Upper lobe of left lung (tissue), 6 donors: ENCODE results near the gene ADNP. TPM values are rescaled to one million over a fixed set of nuclear protein-coding genes. Genes with fewer than 3 reads are reported as not detected.

Experiments used
- ATAC-seq, 2 donors: fragments of 200-7000 bp; cut with Tn5 transposase; one replicate each; pipeline ENCODE4 v1.9.1; 2022; ENCODE audit warnings: mild to moderate bottlenecking in 2 of 2, moderate library complexity in 2 of 2; ENCODE audit not compliant: low FRiP score in 2 of 2
- DNase-seq, 2 donors: peaks; one replicate each; pipeline ENCODE4 v3.0.0-alpha.2; 2019 to 2020
- H3K27ac ChIP-seq, 4 donors: fragments of 200-600 bp; sonication (generic); one replicate each; pipeline ENCODE4 v1.5.1; 2016 to 2019
- H3K27me3 ChIP-seq, 4 donors: fragments of 200-600 bp; sonication (generic); one replicate each; pipeline ENCODE4 v1.5.1; 2017 to 2019
- H3K36me3 ChIP-seq, 4 donors: fragments of 200-600 bp; sonication (generic); one replicate each; pipeline ENCODE4 v1.5.1; 2016 to 2019
- H3K4me1 ChIP-seq, 4 donors: fragments of 200-600 bp; sonication (generic); one replicate each; pipeline ENCODE4 v1.5.1; 2018 to 2019
- H3K4me3 ChIP-seq, 4 donors: fragments of 200-600 bp; sonication (generic); one replicate each; pipeline ENCODE4 v1.5.1; 2017 to 2019; ENCODE audit warnings: mild to moderate bottlenecking in 2 of 4, moderate library complexity in 1 of 4
- H3K9me3 ChIP-seq, 4 donors: fragments of 200-600 bp; sonication (generic); one replicate each; pipeline ENCODE4 v1.5.1; 2018 to 2019
- EP300 ChIP-seq, 4 donors: sonication (generic); formaldehyde crosslinking; IDR thresholded peaks; one replicate each; pipeline ENCODE4 v1.5.1; 2017; ENCODE audit warnings: antibody characterized with exemption in 4 of 4, control low read depth in 2 of 4
- POLR2A ChIP-seq, 4 donors: fragments of 450-650 bp; IDR thresholded peaks; one replicate each; pipeline ENCODE4 v1.5.1; 2016 to 2017; ENCODE audit warnings: antibody characterized with exemption in 4 of 4, mild to moderate bottlenecking in 2 of 4
- POLR2AphosphoS5 ChIP-seq, 2 donors: sonication (generic); formaldehyde crosslinking; IDR thresholded peaks; one replicate each; pipeline ENCODE4 v1.5.1; 2017; ENCODE audit warnings: antibody characterized with exemption in 2 of 2
- WGBS, 2 donors: methylation state at CpG; one replicate each; pipeline ENCODE4 v1.1.5; 2017 to 2018; 5-methylcytosine and 5-hydroxymethylcytosine counted together
- total RNA-seq, 6 donors: library from RNA; depleted of rRNA in 4 of 6; stranded (reverse); fragments of >200 nt in 4 of 6; gene quantifications; one replicate each; pipeline versions ENCODE4 v1.1.0 to v1.2.1, GENCODE V29; 2016 to 2021
- TF ChIP-seq, protein P1 (sequence below), 6 experiments: fragments of 450-650 bp in 4 of 6; fragments of 200-600 bp in 2 of 6; sonication (generic) in 2 of 6; IDR thresholded peaks; one replicate each; pipeline ENCODE4 v1.5.1; 2016 to 2019; ENCODE audit warnings: antibody characterized with exemption in 6 of 6
- donor health status: DM: no; HTN: no; CAD: no; lungs with moderate emphysema.
- donor health status: DM: no; HTN: yes; CAD: no; lungs with severe emphysema.

Gene ADNP
- total RNA-seq, 6 donors from 2014 or later: 27.3 to 72.6 (median 45.0) TPM

GRCh38 chr20:50920997-50921396, 10.2 kb downstream of the ADNP start:
- H3K4me1 ChIP-seq: peaks cover 58 to 96% (median 73%) of the 10 kb centered on the region in 4 donors
- no peaks in the 10 kb centered on the region for H3K9me3 ChIP-seq
- peaks cover 0 to 3% (median 0%) of the 10 kb centered on the region in 4 donors for H3K36me3 ChIP-seq
- no peak for ATAC-seq
- no peak for TF ChIP-seq POLR2AphosphoS5 (IDR thresholded peaks at IDR 0.05)
- TF ChIP-seq, protein P1, sequence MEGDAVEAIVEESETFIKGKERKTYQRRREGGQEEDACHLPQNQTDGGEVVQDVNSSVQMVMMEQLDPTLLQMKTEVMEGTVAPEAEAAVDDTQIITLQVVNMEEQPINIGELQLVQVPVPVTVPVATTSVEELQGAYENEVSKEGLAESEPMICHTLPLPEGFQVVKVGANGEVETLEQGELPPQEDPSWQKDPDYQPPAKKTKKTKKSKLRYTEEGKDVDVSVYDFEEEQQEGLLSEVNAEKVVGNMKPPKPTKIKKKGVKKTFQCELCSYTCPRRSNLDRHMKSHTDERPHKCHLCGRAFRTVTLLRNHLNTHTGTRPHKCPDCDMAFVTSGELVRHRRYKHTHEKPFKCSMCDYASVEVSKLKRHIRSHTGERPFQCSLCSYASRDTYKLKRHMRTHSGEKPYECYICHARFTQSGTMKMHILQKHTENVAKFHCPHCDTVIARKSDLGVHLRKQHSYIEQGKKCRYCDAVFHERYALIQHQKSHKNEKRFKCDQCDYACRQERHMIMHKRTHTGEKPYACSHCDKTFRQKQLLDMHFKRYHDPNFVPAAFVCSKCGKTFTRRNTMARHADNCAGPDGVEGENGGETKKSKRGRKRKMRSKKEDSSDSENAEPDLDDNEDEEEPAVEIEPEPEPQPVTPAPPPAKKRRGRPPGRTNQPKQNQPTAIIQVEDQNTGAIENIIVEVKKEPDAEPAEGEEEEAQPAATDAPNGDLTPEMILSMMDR (IDR thresholded peaks at IDR 0.05): no peak
- peak overlapping the region in 2 of 4 donors; percentile 3 to 35 for H3K27ac ChIP-seq
- no peak for DNase-seq
- no peaks in the 10 kb centered on the region for H3K27me3 ChIP-seq
- H3K4me3 ChIP-seq: no peak overlapping the region

DNA sequence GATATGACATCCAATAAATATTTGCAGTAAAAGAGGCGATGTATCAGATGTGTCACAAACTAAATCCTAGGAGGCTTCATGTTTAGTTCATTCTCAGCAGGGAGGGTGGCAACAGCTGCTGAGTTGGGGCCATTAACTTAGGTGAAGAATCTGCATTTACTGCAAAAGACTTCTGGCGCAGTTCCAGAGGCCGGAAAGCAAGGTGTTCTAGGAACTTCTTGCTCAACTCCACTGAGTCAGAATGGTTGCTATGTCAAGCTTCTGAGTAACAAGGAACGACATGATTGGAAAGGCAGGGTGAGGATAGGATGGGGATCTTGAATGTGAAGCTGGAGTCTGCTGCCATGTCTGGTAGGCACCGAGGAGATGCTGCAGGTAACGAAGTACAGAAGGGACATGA, 11.7 kb downstream of the ADNP start:
- H3K27ac ChIP-seq: no peak overlapping the region
- no peaks in the 10 kb centered on the region for H3K36me3 ChIP-seq
- peaks cover 58 to 96% (median 77%) of the 10 kb centered on the region in 4 donors for H3K4me1 ChIP-seq
- H3K4me3 ChIP-seq: no peak overlapping the region
- no peaks in the 10 kb centered on the region for H3K27me3 ChIP-seq
- peak in 1 of 2 donors; percentile 71 for DNase-seq
- TF ChIP-seq POLR2A (IDR thresholded peaks at IDR 0.05) (no peak), EP300 (IDR thresholded peaks at IDR 0.05) (peak in 1 of 4 donors; percentile 3)
- ATAC-seq: no peak
- 64 to 66% methylated on average over 6 of the region's 6 CpGs for WGBS, 2 donors
- no peaks in the 10 kb centered on the region for H3K9me3 ChIP-seq

DNA sequence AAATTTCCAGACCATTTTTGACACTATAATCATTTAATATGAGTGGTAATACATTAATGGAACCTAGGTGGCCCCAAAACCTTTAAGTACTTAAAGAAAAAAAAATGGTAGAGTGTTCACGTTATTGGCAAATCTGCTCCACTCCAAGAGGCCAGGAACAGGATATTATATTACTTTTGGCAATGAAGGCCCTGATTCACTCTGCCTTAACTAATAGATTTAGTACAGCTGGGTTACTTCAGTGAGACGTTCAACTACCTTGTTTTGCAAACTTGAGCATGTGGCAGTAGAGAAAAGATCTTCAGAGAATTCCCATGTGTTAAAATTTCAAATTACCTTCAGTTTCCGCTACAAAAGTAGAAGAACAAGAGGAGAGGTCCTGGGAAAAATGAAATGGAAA, 12.8 kb downstream of the ADNP start:
- peaks cover 66 to 94% (median 78%) of the 10 kb centered on the region in 4 donors for H3K4me1 ChIP-seq
- DNase-seq (no peak), ATAC-seq (no peak)
- H3K27me3 ChIP-seq: no peaks in the 10 kb centered on the region
- 58 to 72% methylated on average over 3 of the region's 3 CpGs for WGBS, 2 donors
- TF ChIP-seq POLR2AphosphoS5 (IDR thresholded peaks at IDR 0.05) (no peak), POLR2A (IDR thresholded peaks at IDR 0.05) (no peak), EP300 (IDR thresholded peaks at IDR 0.05) (no peak)
- TF ChIP-seq, protein P1 (IDR thresholded peaks at IDR 0.05): no peak
- H3K9me3 ChIP-seq: no peaks in the 10 kb centered on the region
- no peak overlapping the region for H3K4me3 ChIP-seq
- no peak overlapping the region for H3K27ac ChIP-seq
- no peaks in the 10 kb centered on the region for H3K36me3 ChIP-seq

DNA sequence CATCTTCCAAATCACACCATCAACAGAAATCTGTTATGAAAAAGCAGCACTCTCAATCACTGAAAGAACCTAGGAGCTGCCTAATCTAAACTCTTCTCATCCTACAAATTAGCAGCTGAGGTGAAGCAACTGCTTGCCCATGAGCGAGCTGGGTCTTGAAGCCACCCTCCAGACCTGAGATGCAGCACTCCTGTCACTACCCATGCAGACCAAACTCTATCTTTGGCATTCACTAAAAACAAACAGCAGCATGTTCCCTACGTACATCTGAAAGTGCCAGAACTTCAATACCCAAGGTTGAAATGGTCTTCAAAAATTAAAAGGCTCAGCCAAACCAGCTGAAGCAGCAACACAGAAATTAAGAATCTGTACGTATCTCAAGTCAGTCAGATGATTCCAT, 14.3 kb downstream of the ADNP start:
- DNase-seq (no peak), ATAC-seq (no peak)
- Histone ChIP-seq H3K36me3 (no peaks in the 10 kb centered on the region), H3K9me3 (no peaks in the 10 kb centered on the region), H3K27ac (peak overlapping the region in 1 of 4 donors; percentile 19), H3K4me3 (no peak overlapping the region), H3K27me3 (no peaks in the 10 kb centered on the region), H3K4me1 (peaks cover 57 to 81% (median 67%) of the 10 kb centered on the region in 4 donors)
- 78 to 88% methylated on average over 3 of the region's 3 CpGs for WGBS, 2 donors
- TF ChIP-seq POLR2A (IDR thresholded peaks at IDR 0.05) (no peak), EP300 (IDR thresholded peaks at IDR 0.05) (no peak), POLR2AphosphoS5 (IDR thresholded peaks at IDR 0.05) (no peak)
- TF ChIP-seq, protein P1 (IDR thresholded peaks at IDR 0.05): no peak

GRCh38 chr20:50916257-50916656, 15.0 kb downstream of the ADNP start:
- no peaks in the 10 kb centered on the region for H3K9me3 ChIP-seq
- H3K27ac ChIP-seq: peak overlapping the region in 1 of 4 donors; percentile 19
- peaks cover 52 to 77% (median 63%) of the 10 kb centered on the region in 4 donors for H3K4me1 ChIP-seq
- no peak for DNase-seq
- TF ChIP-seq, protein P1 (IDR thresholded peaks at IDR 0.05): no peak
- no peak for TF ChIP-seq POLR2AphosphoS5 (IDR thresholded peaks at IDR 0.05)
- no peak for TF ChIP-seq EP300 (IDR thresholded peaks at IDR 0.05)
- TF ChIP-seq POLR2A (IDR thresholded peaks at IDR 0.05): no peak
- ATAC-seq: peak in 1 of 2 donors; percentile 40
- H3K27me3 ChIP-seq: no peaks in the 10 kb centered on the region
- no peak overlapping the region for H3K4me3 ChIP-seq
- WGBS, 2 donors: 53 to 58% methylated on average over 5 of the region's 5 CpGs
- H3K36me3 ChIP-seq: no peaks in the 10 kb centered on the region
